OCI-LY7 (cell line): Measurements from ENCODE around the gene CALHM6.

Source experiments
- CTCF ChIP-seq: fragments of 200-600 bp; sonication (generic); conservative IDR thresholded peaks from 2 replicates; pipeline ENCODE4 v1.5.1; 2014; ENCODE audit warnings: mild to moderate bottlenecking, antibody characterized with exemption, low read length, moderate library complexity, mixed read lengths
- EZH2phosphoT487 ChIP-seq: fragments of 200-600 bp; sonication (generic); IDR thresholded peaks from 2 replicates; pipeline ENCODE4 v1.6.1; 2018; ENCODE audit warnings: low read depth, borderline replicate concordance, mild to moderate bottlenecking, mixed run types, antibody characterized with exemption, low read length, moderate library complexity, mixed read lengths

DNA sequence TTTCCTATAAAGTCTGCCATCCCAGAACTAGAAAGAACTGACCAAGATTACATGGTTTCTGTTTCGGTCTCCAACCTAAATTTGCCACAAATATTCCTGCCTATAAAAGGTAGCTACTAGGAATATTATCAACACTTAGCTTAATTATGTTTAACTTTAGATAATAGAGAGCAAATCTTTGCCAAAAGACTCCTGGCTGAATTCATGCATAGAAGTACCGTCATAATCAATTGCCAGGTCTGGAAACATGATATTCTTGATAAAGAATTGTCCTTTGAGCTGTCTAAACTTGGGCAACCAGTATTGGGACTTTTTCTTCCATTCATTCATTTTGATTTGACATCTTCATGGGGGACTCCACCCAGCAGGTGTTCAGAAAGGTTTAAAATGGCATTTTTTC is 22.4 kb downstream of the CALHM6 start:
- TF ChIP-seq CTCF (no peak), EZH2phosphoT487 (no peak)
